SU-DHL-6 (cell line): ENCODE measurements around the gene SLC35D1.

Source experiments
- CTCF ChIP-seq: fragments of 200-600 bp; sonication (generic); IDR thresholded peaks from one replicate; pipeline ENCODE4 v1.5.1; 2017; ENCODE audit warnings: antibody characterized with exemption, mild to moderate bottlenecking, low read length, moderate library complexity; ENCODE audit not compliant: insufficient read depth, poor library complexity, severe bottlenecking
- EZH2phosphoT487 ChIP-seq: fragments of 200-600 bp; sonication (generic), shearing (Covaris generic); conservative IDR thresholded peaks from 2 replicates; pipeline ENCODE4 v1.6.1; 2018; ENCODE audit warnings: mild to moderate bottlenecking, antibody characterized with exemption, low read length, moderate library complexity, mixed read lengths

- TF ChIP-seq CTCF: no peak
- TF ChIP-seq EZH2phosphoT487: no peak
Observed at GRCh38 chr1:67004176-67004575, 49.8 kb downstream of the SLC35D1 start.
